ENCODE measurements around the gene RTRAF. TPM values are rescaled to one million over a fixed set of nuclear protein-coding genes. Genes with fewer than 3 reads are reported as not detected.

Gene RTRAF
- total and polyA plus RNA-seq, 2 of the 8 experiments (the other 6 are each of a cell fraction or from before 2014, with no cell fraction given): 149 to 359 TPM

DNA sequence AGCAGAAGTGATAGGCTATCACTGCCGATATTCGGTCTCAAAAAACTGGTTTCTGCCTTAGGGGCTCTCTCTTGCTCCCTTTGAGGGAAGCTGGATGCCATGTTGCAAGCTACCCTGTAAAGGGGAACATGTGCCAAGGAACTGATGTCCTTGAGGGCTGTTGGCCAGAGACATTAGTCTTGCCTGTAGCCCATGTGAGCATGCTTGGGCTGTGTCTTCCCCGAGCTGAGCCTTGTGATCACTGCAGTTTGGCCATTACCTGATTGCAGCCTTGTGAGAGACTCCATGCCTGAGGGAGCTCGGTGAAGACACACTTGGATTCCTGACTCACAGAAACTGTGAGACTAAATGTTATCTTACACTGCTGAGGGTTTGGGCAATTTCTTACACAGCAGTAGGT lies 18.8 kb downstream of the RTRAF start (continued):
- TF ChIP-seq, protein P1, sequence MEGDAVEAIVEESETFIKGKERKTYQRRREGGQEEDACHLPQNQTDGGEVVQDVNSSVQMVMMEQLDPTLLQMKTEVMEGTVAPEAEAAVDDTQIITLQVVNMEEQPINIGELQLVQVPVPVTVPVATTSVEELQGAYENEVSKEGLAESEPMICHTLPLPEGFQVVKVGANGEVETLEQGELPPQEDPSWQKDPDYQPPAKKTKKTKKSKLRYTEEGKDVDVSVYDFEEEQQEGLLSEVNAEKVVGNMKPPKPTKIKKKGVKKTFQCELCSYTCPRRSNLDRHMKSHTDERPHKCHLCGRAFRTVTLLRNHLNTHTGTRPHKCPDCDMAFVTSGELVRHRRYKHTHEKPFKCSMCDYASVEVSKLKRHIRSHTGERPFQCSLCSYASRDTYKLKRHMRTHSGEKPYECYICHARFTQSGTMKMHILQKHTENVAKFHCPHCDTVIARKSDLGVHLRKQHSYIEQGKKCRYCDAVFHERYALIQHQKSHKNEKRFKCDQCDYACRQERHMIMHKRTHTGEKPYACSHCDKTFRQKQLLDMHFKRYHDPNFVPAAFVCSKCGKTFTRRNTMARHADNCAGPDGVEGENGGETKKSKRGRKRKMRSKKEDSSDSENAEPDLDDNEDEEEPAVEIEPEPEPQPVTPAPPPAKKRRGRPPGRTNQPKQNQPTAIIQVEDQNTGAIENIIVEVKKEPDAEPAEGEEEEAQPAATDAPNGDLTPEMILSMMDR (IDR thresholded peaks at IDR 0.05; ENCODE audit: control extremely low read depth in 1 of 3, insufficient read depth in 1 of 3, low read depth in 1 of 3, low read length in 3 of 3): no peak
- TF ChIP-seq MAFK (IDR thresholded peaks at IDR 0.05; ENCODE audit: low read depth, low read length) (no peak), EP300 (IDR thresholded peaks at IDR 0.05; ENCODE audit: borderline replicate concordance in 1 of 2, low read depth in 2 of 2, low read length in 2 of 2) (no peak), TEAD4 (IDR thresholded peaks at IDR 0.05; ENCODE audit: low read depth, low read length) (no peak), HDAC6 (IDR thresholded peaks at IDR 0.05; ENCODE audit: low read depth, low read length) (no peak), HDAC2 (IDR thresholded peaks at IDR 0.05; ENCODE audit: borderline replicate concordance in 1 of 2, low read depth in 2 of 2, low read length in 2 of 2) (no peak), NRF1 (IDR thresholded peaks at IDR 0.05; ENCODE audit: low read depth, low read length) (no peak)
- TF ChIP-seq, protein P2, sequence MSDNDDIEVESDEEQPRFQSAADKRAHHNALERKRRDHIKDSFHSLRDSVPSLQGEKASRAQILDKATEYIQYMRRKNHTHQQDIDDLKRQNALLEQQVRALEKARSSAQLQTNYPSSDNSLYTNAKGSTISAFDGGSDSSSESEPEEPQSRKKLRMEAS (IDR thresholded peaks at IDR 0.05): no peak

All from H1 (cell line).